ENCODE data around the gene CRIM1.
A peak's percentile ranks its signal among the peaks of the same experiment; 100 is the strongest.
"Not testable (repeated sequence)": the region's sequence is repeated elsewhere in the genome, so short reads cannot be mapped to it uniquely, and the experiment has no call there.

The CRIM1 gene, protein sequence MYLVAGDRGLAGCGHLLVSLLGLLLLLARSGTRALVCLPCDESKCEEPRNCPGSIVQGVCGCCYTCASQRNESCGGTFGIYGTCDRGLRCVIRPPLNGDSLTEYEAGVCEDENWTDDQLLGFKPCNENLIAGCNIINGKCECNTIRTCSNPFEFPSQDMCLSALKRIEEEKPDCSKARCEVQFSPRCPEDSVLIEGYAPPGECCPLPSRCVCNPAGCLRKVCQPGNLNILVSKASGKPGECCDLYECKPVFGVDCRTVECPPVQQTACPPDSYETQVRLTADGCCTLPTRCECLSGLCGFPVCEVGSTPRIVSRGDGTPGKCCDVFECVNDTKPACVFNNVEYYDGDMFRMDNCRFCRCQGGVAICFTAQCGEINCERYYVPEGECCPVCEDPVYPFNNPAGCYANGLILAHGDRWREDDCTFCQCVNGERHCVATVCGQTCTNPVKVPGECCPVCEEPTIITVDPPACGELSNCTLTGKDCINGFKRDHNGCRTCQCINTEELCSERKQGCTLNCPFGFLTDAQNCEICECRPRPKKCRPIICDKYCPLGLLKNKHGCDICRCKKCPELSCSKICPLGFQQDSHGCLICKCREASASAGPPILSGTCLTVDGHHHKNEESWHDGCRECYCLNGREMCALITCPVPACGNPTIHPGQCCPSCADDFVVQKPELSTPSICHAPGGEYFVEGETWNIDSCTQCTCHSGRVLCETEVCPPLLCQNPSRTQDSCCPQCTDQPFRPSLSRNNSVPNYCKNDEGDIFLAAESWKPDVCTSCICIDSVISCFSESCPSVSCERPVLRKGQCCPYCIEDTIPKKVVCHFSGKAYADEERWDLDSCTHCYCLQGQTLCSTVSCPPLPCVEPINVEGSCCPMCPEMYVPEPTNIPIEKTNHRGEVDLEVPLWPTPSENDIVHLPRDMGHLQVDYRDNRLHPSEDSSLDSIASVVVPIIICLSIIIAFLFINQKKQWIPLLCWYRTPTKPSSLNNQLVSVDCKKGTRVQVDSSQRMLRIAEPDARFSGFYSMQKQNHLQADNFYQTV

DNA sequence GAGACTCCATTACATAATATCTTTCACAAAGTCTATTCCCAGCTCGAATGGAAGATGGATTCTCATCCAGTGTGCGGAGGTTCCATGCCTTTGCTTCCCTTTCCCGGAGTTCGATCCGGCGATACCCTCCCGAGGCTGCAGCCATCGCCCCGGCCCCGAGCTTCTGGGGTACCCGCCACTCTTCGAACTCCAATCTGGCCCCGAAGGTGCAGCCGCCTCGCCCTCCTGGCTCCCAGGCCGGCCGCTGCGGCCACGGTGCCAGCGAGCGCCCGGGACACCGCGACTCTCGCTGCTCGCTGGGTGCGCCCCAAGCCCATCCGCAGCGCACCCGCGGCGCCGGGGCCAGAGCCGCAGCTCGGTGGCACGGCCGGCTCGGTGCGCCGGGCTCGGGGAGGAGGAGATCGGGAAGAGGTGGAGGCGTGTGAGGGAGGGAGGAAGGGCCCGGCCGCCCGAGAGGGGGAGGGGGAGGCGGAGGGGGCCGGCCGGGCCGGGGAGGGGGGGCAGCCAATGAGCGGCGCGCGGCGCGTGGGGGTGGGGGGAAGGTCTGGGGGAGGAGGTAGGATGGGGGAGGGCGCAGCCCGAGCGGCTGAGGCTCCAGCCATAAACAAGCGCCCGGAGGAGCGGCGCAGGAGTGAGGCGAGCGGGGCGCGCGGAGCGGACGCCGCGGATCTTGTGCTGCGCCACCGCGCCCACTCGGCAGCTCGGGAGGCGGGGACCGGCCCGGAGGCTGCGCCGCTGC lies at the start of gene CRIM1:
Gene CRIM1 (plus strand): TSS at position 628 of the 739 bp plus-strand sequence. CDS start 515 bp downstream, outside the sequence.
- DNase-seq (ENCODE audit: low spot score) = peak; percentile 81

DNA sequence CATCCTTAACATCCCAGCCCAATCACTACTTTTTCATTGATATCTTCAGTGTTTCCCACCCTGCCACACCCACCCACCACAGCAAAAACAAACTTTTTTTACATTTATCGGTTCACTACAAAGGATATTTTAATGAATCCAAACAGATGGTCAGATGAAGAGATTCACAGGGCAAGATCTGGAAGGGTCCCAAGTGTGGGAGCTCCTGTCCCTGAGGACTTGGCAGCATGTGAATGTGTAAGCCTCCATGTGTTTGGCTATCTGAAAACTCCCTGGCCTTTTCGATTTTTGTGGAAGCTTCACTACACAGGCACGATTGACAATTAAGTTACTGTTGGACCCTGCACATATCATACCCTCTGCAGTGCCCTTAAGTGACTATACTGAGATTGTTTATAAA lies 48.1 kb upstream of the CRIM1 start:
- no peak for DNase-seq (ENCODE audit: low spot score)

DNA sequence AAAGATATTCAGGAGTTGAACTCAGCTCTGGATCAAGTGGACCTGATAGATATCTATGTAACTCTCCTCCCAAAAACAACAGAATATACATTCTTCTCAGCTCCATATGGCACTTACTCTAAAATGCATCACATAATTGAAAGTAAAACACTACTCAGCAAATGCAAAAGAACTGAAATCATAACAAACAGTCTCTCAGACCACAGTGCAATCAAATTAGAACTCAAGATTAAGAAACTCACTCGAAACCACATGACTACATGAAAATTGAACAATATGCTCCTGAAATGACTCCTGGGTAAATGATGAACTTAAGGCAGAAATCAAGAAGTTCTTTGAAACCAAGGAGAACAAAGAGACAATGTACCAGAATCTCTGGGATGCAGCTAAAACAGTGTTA lies 45.1 kb upstream of the CRIM1 start:
- DNase-seq (ENCODE audit: low spot score) = not testable (repeated sequence)

DNA sequence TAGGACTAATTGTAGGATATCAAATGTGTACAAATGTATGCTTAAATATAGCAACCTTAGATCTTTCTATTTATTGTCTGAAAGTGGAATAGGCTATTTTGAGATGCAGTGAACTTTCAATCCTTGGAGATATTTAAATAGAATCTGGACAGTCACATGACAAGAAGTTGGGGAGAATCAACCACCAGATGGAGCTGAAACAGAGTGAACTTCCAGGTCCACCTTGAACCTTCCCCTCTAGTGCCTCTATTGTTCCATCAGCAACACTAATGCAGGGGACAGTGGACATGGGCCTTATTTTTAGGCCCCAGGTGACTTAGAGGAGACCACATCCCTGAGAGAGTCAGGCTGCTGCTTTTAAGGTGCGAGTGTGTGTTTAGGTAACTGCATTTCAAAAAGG lies 37.0 kb upstream of the CRIM1 start:
- no peak for DNase-seq (ENCODE audit: low spot score)

DNA sequence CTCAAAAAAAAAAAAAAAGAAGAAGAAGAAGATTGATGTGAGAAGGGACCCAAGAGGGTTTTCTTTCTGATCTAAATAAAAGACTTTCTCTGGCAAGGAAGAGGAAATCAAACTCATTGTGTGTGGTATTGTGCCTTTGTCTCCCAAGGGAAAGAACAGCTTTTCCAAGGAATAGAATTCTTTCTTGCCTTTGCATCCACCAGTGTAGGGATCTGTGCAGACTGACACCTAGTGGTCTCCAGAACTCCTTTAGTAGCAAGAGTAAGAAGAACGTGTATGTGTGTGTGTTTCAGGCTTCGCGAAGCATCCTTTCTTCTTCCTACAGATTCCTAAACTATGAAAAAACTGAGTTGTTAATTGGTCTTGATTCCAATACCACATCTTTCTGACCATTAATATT lies 33.5 kb upstream of the CRIM1 start:
- DNase-seq (ENCODE audit: low spot score) = peak; percentile 35

DNA sequence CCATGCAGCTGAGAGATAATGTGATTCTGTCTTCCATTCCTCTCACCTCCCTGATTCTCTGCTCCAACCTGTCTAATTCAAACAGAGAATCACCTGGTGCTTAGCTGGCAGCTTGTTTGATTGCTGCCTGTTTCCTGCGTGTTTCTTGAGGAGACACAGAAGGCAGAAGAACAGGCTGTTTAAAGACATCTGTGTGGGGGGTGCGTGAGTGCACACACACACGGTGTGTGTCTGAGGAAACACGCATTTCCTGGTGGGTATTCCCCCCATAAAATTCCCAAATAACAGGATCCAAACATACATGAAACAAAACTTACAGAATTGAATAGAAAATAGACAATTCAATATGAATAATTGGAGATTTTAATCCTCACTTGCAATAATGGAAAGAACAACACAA lies 29.3 kb upstream of the CRIM1 start:
- no peak for DNase-seq (ENCODE audit: low spot score)

DNA sequence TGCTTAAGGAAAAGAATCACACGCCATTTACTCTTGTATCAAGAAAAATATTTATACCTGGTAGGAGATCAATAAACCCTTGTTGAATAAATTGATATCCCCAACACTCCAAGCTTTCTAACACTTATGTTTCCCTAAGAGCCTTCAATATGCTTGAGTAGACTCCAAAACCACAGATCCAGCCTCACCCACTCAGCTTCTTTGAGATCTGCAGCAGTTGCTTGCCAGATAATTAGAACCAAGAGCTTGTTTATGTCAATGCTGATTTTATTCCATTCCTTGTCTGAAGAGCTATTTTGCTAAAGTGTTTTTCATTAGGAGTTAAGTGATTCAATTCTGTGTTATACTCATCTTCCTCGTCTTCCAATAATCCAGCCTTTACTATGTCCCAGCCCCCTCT lies 26.3 kb upstream of the CRIM1 start:
- DNase-seq (ENCODE audit: low spot score) = no peak

DNA sequence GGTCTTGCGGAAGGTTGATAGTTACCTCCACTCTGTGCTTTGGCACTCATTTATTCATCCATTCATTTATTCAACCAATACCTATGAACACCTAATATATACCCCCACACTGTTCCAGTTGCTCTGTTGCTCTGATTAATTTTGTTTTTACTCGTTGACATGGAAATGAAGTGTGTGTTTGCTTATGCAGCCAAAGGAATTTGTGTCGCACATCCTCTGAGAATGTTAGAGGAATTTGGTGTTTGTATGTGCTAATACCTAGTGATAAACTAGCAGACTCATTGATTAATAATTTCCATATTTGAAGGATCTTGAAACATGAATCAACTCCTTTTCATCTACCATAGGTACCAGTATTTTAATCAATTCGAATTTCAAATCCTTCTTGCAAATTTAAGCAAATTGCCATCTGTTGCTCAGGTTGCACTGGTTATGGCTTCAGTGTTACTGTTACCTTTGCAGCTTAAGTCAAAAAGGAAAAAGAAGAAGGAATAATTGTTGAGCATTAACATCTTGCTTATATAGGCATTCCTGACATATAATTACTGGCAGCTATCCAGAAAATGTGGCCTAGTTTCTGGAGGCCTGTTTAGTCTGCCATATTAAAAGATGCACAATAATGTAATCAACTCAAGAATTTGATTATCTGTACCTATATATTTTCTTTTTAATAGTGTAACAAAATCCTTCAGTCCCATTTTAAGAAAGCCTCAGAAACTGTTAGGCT lies 25.7 kb upstream of the CRIM1 start:
- no peak for DNase-seq (ENCODE audit: low spot score)

DNA sequence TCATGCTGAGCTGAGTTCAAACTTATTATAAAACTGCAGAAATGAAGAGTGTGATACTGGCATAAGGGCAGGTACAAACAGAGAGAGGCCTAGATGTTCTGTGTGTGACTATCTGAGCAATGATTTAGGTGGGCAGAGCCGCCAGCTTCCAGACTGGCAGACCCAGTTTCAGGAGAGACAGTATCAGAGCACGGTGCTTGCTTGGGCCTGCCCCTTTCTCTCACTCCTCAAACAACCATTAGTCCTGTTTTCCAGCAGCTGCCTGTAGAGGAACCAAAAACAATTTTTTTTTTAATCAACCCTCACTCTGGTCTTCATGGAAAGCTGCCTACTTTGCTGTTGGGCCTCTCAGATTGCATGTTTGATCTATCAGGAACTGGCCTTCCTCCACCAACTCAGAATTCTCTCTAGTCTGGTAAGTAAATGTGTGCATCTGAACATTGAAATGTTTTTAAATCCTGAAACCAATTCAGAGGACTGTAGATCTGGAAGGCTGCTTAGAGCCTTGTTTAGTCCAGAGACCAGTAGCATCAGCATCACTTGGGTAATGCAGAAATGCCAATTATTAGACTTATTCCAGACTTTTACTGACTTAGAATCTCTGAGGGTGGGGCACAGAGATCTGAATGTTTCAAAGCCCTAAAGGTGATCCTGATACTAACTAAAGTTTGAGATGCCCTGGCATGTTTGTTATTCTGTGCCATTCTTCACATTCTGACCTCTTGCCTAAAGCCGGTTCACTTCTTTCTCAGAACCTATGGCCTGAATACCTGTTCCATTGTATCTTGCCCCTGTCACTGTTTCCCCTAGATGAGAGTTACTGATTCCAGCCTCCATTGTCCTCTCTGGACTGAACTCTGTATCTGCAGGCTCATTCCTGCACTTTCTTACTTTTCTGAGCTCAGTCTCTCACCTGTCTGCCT lies 24.8 kb upstream of the CRIM1 start:
- no peak for DNase-seq (ENCODE audit: low spot score)

DNA sequence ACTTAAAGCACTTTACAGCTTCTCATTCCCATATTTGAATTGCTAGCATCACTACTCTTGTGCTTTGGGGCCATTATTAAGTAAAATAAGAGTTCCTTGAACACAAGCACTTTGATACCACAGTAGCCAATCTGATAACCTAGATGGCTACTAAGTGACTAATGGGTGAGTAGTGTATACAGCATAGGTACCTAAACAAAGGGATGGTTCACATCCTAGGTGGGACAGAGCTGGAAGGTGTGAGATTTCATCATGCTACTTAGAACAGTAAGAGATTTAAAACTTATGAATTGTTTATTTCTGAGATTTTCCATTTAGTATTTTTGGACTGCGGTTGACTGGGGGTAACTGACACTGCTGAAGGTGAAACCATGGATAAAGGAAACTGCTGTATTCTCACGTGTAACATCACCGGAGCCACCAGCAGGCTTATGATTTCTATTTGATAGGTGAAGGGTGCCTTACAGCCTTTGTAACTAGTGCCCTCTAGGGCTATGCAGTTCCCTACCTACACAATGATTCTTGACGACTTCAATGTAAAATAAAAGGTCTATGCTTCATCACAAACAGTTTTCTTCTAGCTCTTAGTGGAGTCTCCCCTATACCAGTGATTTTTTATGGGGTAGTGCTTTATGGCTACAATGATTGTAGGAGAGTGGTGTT lies 22.1 kb upstream of the CRIM1 start:
- DNase-seq (ENCODE audit: low spot score) = peak; percentile 34

DNA sequence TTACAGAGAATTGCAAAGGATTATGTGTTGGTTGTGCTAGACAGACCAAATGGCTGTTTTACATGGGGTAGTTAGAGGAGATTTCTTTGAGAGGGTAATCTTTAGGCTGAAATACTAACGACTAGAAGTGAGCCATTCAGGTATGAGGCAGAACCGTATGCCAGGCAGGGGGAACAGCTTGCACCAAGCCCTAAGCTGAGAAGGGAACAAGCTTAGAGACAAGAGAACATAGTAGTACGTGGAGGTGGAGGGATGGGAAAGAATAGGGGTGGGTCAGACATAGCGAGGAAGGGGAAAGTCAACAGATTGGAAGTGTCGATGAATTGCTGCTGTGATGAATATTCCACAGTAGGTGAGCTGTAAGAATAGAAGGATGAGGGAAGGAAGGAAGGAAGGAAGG lies 20.0 kb upstream of the CRIM1 start:
- no peak for DNase-seq (ENCODE audit: low spot score)

DNA sequence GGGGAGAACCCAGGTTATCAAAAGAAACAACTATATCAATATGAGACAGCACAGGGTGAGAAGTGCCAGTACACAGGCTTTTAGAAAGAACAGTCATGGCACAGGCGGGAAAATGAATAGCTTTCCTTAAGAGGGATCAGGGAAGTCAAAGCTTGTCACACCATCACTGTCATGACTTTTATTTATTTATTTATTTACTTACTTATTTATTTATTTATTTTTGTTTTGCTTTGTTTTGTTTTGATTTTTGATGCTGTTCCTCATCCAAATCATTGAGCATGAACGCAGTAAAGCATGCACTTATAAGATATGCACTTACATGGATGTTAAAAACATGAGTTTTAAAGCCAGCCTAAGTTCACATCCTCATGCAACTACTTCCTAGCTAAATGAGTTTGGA lies 19.3 kb upstream of the CRIM1 start:
- no peak for DNase-seq (ENCODE audit: low spot score)

DNA sequence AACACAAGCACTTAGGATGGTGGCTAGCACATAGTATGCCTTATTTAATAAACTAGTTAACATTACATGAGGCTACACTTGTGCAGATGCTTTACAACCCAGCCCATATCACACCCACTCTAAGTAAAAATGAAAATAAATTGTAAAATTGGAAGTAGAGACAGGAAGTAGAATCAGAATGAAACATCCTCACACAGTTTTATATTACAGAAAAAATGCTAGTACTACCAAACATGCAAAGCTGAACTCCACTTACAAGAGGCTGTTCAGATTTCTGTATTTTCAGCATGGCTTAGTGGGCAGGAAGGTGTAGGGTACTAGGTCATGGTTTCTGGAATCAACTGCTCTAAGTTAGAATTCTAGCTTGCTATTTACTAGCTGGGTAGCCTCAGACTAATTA lies 18.2 kb upstream of the CRIM1 start:
- DNase-seq (ENCODE audit: low spot score) = no peak

DNA sequence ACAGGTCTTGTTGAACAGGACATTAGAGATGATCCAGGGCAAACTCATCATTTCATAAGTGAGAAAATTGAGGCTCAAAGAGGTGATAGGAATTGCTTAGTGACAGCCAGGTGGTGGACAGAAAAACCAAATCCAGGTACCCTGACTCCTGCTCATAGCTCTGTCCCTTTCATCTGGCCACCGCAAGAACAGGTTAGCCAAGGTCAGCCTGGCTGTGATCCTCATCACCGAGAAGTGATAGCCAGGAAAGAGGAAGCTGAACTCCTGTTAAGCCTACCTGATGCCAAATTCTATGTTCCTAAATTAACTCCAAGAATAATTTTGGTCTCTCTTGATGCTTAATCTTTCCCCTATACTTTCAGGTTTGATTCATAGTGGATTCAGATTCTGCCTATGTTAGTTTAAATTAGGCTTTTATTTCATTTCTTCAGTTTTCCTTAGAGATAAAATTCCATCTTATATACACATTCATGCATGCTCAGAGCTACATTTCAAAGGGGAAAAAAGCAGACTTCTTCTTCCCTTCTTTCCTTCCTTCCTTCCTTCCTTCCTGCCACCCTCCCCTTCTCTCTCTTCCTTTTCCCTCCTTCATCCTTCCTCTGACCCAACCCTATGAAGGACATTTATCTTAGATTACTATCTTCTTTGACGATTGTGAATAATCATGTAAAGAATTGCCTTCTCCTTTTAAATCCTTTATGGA lies 17.3 kb upstream of the CRIM1 start:
- no peak for DNase-seq (ENCODE audit: low spot score)

DNA sequence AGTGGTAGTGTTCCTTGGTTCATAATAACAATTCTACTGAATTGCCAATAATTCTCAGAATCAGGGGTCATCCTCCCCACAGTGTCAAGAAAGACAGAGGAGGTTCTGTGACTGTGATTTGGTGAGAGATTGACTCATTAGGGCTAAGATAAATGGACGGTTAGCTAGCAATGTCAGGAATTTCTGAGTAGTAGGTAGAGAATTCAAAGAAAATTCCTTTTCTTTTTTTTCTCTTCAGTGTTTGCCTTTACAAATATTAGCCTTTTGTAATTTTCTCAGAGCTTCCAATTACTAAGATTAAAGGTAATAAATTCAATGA lies 16.8 kb upstream of the CRIM1 start:
- no peak for DNase-seq (ENCODE audit: low spot score)

DNA sequence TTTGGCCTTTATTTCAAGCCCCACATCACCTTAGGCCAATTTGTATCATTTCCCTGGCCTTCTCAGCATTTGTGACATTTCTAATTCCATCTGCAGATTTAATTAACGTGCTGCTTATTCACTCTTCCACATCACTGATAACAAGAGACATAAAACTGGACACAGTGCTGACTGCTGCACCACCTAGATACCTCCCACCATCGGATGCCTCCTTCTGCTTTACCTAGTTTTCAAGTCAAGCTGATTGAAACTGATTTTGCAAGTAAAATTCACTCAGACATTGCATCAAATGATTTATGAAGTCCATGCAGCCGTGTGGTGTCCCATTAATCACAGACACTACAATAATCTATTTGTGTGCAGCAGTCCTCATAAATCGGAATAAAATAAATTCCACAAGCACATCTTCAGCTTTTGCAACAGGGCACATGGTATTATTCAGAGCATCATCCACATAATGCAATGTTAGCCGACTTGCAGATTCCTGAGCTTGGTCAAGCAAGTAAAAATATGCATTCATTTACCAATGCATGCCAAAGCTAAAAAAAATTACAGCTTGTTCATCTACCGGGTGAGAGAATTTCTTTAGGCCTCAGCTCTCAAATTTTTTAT lies 15.9 kb upstream of the CRIM1 start:
- no peak for DNase-seq (ENCODE audit: low spot score)

DNA sequence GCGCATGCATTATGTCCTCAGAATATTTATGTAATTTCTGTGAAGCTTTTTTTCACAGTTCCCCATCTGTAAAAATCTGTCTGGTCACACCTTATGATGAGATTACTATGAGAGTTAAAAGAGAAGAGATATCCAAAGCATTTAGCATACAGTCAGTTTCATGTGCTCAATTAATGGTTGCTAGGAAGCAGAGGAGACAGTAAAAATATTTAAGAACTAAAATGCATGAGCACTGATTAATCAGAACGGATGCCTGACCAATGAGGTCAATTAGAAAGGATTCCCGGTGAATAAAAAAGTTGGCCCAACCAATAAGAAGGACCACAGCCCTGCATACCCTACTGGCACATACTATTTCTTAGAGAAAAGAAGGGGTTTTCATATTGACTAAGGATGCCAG lies 12.0 kb upstream of the CRIM1 start:
- DNase-seq (ENCODE audit: low spot score) = no peak

DNA sequence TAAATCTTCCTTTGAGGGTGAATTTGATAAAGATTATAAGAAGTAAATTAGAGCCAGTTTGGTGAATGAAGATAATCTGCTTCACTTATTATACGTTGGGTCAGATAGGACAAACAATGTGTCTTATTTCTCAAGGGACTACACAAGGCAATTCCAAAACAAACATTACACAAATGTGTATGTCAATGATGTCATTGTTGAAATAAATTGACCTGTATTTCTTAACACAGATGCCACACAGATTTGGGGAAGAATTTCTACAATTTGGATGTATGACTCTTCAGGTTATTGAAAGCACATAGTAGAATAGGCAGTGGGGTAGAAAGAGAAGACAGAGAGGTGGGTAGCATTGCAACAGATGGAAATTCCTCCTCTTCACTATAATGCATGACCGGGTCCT lies 6.9 kb upstream of the CRIM1 start:
- no peak for DNase-seq (ENCODE audit: low spot score)

DNA sequence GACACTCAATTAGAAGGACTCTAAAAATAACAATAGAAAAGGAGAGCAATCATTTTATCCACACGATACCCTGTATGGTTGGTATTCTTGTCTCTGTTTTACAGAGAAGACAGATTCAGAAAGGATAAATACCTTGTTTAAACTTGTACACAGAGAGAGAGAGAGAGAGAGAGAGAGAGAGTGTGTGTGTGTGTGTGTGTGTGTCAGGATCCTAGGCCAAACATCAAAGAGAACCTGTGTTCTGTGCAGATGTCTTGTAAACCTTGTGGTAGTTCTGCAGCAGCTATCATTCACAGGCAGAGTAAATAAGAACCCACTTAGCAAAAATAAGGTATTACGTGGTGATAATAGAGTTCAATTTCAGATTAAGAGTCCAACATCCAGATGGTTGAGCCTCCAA lies 4.3 kb upstream of the CRIM1 start:
- DNase-seq (ENCODE audit: low spot score) = no peak

All from SW480 (cell line).